Fibroblast of the aortic adventitia (primary cell): ENCODE results near the gene GP1BA. TPM values are rescaled to one million over a fixed set of nuclear protein-coding genes. Genes with fewer than 3 reads are reported as not detected.
A peak's percentile ranks its signal among the peaks of the same experiment; 100 is the strongest.

ENCODE experiments used
- DNase-seq: peaks from one replicate; pipeline ENCODE4 v3.0.0-alpha.2; 2010; ENCODE audit warnings: low read depth
- H3K4me3 ChIP-seq: 2 replicates; pipeline ENCODE4 v1.5.1; 2011; ENCODE audit warnings: low read depth, mild to moderate bottlenecking, control low read depth, low read length, moderate library complexity
- CTCF ChIP-seq: IDR thresholded peaks from 2 replicates; pipeline ENCODE4 v1.5.1; 2011; ENCODE audit warnings: mild to moderate bottlenecking, low read length, control low read depth, inconsistent platforms; ENCODE audit not compliant: insufficient read depth
- total RNA-seq: library from RNA; depleted of rRNA; stranded (reverse); fragments of >200 nt; gene quantifications from 2 replicates; pipeline ENCODE4 v1.2.3, GENCODE V29; 2012; ENCODE audit warnings: low replicate concordance

Gene GP1BA
- total RNA-seq, 1 donor = not detected

- no peak overlapping the region for H3K4me3 ChIP-seq
- no peak for DNase-seq
- TF ChIP-seq CTCF = no peak
Measured at GRCh38 chr17:4965311-4965986, 33.4 kb downstream of the GP1BA start.

- H3K4me3 ChIP-seq = peak overlapping the region; percentile 88
- no peak for TF ChIP-seq CTCF
- peak; percentile 99 for DNase-seq
Measured at GRCh38 chr17:4966844-4967538, 34.9 kb downstream of the GP1BA start.

DNA sequence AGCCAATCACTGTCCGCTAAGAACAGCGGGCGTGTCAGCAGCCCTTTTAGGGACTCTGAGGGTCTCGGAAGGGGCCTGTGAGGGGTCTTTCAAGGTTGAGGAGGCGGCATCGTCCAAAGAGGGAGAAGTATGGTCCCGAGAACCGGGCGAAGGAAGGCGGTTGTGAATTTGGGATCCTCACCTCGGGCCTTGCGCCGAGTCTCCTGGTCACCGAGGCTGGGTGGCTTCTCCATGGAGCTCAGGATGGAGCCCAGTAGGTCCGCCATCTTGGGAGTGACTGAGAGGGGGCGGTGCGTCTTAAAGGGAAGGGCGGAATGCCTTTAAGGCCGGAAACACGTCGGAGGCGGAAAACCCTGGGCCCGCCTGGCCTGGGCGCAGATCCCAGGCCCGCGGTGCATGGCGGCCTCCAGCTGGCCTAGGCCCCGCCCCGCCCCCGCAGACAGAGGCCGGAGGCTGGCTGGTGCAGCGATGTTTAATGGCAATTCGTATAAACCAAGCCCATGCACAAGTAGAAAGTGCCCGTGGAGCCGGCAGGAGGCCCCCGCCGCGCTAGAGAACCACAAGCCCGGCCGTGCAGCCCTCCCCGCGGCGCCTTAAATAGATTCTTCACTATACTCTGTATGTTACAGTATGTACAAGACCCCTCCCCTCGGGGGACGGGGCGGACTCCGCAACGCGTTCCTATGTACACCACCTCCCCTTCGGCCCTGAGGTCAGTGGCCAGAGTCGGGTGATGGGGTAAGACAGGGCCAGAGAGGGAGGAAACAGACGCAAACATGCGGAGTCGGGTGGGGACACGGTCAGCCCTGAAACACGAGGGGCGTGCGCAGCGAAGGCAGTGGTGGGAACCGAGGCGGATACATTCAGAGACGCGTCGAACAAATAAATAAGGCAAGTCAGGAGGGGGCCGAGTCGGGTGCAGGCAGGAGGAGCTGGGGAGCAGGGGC, 35.7 kb downstream of the GP1BA start, which contains the start of gene SPAG7:
Gene SPAG7 (minus strand): TSS at position 279 of the 947 bp plus-strand sequence. CDS start 13 bp downstream, at position 266.
- peak; percentile 25 for TF ChIP-seq CTCF
- DNase-seq = peak; percentile 99
- H3K4me3 ChIP-seq = peak within 1 kb of the TSS; percentile 88

GRCh38 chr17:4968486-4969046, 36.5 kb downstream of the GP1BA start:
- H3K4me3 ChIP-seq = peak overlapping the region; percentile 88
- peak; percentile 40 for DNase-seq
- no peak for TF ChIP-seq CTCF

DNA sequence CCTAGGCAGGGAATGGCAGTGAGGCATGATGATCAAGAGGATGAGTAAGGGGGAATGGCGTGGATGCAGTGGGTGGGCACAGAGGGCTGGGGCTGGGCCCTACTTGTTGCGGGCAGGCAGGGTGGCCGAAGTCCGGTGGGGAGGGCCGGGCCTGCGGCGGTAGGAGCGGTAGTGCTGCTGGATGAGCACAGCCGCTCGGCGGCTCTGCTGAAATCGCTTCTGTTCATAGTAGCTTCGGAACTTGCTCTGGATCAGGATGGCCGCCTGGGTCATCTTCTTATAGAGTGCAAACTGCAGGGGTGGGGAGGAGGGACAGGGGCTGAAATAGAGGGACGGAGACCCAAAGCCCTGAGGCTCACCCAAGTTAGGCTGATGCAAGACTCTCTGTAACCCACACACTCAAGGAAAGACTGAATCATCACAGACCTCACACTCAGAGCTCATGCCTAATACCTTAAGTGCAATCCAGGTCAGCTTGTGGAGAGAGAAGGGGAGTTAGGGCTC, 37.0 kb downstream of the GP1BA start:
- peak overlapping the region; percentile 88 for H3K4me3 ChIP-seq
- peak; percentile 97 for DNase-seq
- no peak for TF ChIP-seq CTCF
